HG03103 (cell line): ENCODE data around the gene CPT1A.

Experiments
- ATAC-seq: cut with Tn5 transposase; IDR thresholded peaks from one replicate; pipeline ENCODE4 v1.9.1; 2021; ENCODE audit warnings: low read depth; ENCODE audit not compliant: unreplicated experiment

The CPT1A gene

DNA sequence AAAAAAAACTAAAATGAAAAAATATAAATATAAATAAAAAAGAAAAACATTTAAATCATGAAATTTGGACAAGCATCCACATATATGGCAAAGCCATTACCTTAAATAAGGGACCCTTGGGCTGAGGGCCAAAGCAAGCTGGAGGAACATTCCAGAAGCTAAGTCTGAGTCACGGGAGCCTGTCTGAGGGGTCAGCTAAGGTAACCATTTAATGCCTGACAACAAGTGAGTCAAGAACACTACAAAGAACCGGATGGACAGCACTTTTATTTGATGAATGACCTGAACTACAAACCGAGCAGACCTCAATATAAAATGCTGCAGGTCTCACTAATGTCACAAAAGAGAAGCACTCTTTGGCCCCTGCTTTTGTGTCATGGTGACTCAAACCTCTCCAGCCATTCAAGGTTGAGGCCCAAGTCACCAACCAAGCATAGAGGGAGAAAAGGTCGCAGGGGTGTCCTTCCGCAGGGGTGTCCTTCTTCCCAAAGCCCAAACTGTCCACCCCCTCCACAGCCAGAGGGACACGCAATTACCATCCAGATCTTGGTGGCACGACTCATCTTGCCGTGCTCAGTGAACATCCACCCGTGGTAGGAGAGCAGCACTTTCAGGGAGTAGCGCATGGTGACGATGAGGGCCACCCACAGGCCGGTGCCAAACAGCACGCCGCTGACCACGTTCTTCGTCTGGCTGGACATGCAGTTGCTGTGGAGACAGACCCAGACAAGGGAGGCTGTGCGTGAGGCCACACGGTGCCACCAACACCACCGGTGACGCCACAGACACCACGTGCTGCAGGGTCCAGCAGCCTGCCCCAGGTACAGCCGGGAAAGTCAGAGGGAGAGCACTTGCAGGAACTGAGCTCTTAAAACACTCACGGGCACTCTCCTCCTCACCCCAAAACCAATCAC, 34.5 kb downstream of the CPT1A start:
- ATAC-seq: no peak

DNA sequence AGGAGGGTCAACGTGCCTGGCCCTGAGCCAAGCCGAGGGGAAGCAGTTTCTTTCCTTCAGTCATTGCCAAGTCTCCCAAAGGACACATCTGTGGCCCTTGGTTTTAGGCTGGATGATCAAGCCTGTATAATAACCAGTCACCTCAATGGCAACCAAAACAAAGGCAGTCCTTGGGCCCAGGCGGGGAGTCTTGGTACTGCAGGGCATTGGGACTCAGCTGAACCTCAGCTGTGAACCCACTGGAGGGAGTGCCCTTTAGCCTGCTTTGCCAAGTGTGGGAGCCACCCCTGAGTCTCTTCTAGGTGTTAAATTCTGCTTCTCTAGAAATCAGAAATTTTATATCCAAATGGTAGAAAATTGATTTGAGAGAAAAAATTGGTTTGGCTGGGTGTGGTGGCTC, 36.9 kb downstream of the CPT1A start:
- ATAC-seq: no peak

DNA sequence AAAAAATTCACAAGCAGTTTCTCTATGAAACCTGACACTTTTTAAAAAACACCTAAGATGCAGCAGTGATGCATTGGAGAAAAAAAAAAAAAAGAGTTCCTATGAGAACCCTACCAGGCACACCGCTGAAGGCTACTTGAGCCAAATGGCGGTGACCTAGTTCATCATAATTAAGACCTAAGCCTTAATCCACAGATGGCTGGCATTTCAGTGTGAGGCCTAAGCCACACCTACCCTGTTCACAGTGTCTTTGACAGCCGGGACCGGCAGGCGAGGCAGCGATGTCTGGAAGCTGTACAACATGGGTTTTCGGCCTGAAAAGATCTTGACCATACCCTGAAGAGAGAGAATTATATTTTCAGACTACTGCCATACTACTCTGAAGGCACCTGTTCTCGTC, 38.0 kb downstream of the CPT1A start:
- no peak for ATAC-seq

DNA sequence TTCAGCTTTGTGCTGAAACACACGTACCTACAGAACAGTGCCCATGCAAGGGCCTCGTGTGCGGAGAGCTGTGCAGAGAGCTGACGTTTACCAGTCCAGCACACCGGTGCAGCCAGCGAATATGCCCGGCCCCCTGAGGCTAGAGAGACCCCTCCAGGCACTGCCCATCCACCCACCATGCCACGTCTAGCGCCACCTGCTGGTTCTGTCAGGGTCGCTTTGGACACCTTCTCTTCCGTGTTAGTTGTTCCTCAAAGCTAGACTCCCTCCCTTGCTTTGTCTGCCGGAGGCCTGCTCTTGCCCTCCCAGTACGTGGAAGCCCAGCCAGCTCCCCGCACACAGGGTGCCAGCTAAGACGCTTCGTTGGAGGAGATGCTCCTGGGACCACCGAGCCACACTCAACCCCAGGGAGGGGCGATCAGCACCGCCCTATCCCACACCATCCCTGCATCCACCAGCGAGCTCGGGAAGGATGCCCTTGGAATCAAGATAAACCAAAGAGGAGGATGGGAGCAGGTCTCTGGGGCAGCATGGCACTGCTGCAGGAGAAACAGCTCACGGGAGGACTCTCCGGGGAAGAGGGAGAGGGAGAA, 43.4 kb downstream of the CPT1A start:
- no peak for ATAC-seq

DNA sequence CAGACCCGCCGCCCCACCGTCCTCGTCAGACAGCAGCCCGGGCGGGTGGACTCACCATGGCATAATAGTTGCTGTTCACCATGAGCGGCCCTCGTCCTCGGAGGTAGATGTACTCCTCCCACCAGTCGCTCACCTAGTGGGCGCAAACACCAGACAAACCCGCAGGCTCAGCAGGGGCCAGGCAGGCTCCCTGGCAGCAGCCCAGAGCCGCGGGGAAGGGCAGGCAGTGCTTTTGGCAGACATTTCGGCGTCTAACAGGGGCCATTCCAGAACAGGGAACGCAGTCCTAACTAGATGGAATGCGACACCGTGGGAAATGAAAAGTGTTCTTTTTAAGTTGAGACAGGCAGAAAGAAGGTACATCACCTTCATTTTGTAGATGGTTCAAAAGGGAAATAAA, 44.9 kb downstream of the CPT1A start:
- no peak for ATAC-seq

DNA sequence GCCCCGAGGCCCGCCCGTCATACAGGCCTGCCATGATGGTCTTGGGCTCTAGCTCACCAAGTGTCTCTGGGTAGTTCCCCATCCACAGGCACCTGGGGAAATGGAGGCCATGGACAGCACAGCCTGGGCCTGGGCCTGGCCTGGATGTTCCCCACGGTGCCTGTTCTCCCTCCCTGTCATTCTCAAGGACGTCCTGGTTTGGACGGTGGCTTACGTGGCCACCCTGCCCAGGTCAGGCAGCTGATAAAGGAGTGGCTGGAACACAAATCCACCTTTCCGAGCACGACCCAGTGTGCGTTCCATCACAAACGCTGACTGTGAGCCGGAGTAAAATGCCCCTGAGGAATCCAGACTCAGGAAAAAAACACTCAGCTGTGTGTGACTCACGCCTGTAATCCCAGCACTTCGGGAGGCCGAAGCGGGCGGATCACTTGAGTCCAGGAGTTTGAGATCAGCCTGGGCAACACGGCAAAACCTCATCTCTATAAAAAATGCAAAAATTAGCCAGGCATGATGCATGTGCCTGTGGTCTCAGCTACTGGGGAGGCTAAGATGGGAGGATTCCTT, 49.2 kb downstream of the CPT1A start:
- no peak for ATAC-seq

DNA sequence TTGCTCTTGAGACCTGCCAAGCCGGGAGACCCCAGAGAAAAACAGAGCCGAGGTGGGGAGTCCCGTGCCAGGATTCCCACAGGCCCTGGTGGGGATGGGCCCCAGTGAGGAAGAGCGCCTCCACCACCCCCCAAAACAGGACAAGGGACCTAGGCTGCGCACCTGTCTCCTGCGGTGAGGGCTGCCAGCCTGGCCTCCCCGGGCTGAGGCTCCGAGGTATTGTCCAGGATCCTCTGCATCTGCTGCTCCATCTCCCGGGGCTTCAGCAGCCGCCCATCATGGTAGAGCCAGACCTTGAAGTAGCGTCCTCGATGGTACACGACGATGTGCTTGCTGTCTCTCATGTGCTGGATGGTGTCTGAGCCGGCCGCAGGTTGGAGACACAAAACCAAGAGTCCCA, 57.1 kb downstream of the CPT1A start:
- no peak for ATAC-seq

DNA sequence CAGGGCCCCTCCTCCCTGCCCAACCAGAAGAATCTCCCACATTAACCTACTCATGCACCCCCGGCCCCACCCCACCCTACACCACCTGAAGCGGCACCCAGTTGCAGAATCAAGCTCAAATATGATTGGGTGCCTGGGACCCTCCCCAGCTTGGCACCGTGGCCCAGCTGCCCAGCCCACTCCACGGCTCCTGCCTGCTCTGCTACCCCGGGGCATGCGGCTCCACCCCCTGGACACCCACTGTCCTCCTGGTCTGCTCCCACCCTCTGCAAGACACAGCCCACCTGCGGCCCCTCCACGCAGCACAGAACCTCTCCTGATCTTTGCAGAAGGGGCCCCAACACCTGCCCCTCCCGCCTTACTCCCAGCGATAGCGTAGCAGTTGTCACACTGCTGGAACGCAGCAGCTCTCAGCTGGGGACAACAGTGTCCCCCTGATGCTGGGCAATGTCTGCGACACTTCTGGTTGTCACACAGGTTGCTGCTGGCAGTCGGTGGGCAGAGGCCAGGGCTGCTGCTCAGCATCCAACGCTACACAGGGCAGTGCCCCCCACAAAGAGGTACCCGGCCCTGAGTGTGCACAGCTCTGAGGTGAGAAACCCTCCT, 58.4 kb downstream of the CPT1A start:
- no peak for ATAC-seq

DNA sequence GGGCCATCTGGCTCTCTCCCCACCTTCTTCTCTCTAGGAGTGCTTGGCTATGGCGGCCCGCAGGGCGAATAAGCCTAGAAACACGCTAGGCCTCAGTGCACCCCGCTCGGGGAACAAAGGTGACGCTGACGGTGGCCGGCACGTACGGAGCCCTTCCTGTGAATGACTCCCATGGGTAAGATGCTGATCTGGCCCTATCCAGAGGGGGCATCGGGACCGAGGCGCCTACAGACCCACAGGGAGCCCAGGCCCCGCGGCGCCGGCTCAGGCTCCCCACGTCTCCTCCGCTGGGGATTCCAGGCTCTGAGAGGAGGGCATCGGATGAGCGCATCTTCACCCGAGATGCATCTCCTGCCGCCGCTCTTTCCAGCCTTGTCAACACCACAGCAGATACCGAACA, 59.0 kb downstream of the CPT1A start:
- ATAC-seq: no peak

DNA sequence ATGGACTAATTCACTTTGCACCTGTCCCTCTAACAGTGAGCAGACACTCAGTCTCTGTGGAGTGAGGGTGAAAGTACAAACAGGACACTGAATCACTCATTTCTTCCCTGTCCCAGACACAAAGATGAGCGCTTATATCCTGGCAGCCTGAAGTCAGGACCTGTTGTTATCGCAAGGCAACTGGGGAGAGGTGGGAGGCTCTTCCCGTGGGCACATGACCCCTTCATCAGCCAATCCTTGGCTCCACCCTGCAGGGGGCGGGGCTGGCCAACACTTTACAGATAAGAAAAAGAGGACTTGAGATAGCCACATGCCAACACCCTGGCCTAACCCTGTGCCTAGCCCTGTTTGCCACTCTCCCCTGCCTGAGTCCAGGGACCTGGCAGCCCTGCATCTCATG, 60.9 kb downstream of the CPT1A start:
- no peak for ATAC-seq

DNA sequence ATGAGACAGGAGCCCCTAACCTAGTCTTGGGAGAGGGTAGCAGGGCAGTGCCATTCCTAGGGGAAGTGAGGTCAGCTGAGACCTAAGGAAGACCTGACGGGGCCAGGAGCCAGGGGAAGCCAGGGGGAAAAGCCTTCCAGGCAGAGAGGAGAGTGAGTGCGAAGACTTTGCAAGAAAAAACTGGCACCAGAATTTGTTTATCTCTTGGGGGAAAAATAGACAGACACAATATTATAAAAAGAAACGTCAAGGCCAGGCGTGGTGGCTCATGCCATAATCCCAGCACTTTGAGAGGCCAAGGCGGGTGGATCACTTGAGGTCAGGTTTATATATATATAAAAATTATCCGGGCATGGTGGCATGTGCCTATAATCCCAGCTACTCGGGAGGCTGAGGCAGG, 63.5 kb downstream of the CPT1A start:
- no peak for ATAC-seq

DNA sequence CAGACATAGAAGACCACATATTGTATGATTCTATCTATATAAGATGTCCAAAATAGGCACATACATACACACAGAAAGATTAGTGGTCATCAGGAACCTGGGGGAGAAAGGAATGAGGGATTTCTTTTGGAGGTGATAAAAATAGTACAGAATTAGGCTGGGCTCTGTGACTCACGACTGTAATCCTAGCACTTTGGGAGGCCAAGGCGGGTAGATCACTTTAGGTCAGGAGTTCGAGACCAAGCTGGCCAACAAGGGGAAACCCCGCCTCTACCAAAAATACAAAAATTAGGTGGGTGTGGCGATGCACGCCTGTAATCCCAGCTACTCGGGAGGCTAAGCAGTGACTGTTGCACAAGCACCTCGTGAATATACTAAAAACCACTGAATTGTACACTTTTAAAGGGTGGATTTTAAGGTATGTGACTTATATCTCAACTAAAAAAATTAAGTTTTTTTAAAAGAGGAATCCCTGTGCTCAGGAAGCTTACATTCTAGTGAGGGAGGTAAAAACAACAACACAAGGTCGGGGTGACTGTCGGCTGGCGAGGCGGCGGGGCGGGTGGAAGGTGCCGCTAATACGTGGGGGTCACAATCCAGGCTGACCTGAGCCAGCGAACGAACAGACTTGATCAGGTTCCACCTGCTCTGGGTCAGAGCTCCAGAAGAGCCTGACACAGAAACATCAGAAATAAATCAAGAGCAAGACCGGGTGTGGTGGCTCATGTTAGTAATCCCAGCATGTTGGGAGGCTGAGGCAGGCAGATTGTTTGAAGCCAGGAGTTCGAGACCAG, 65.1 kb downstream of the CPT1A start:
- ATAC-seq: no peak

DNA sequence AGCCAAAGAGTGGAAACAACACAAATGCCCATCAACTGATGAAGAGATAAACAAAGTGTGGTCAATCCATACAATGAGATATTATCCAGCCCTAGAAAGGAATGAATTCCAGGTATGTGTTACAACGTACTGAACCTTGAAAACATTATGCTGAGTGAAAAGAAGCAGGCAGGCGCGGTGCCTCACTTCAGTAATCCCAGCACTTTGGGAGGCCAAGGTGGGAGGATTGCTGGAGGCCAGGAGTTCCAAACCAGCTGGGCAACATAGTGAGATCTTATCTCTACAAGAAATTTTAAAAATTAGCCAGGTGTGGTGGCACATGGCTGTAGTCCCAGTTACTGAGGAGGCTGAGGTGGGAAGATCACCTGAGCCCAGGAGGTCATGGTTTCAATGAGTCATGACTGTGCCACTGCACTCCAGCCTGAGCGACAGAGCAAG, 65.7 kb downstream of the CPT1A start:
- ATAC-seq: no peak

DNA sequence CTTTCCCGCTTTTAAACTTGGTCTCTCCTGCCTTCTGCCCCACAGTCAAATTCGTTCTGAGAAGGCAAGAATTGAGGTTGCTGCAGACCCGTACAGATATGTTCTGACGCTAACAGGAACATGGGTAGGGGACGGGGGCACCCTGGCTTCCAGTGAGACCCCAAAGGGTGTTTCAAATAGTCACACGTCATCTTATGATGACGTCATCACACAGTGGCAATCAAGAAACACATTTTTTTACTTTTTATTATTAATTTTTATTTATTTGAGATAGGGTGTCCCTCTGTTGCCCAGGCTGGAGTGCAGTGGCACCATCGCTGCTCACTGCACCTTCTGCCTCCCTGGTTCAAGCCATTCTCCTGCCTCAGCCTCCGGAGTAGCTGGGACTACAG, 67.5 kb downstream of the CPT1A start:
- ATAC-seq: no peak

DNA sequence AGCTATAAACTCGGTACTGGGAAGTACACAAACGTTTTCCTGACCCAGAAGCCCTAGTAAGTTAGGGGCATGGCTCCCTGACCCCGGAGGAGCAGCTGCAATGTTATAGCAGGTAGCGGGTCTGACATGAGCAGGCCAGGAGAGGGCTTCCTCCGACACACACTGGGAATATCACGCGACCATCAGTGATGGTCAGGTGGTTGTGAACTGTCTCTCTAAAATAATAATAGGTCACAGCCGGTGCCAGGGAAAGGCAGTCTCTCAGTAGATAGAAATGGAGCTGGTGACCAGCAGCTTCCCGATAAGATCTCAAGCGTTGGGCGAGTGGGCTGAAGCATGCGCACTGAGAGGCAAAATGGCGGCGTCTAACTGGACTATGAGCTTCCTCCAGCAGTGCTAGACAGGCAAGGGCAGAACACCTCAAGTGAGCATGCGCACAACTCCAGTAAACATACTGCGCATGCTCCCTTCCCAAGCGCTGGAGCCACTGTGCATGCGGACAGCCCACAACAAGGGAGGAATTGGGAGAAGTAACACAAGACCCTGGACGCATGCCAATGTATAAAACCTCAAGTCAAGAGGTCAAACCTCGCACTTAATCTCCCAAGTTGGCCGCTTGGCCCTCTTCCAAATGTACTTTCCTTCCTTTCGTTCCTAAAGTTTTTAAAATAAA, 68.1 kb downstream of the CPT1A start:
- ATAC-seq: no peak

DNA sequence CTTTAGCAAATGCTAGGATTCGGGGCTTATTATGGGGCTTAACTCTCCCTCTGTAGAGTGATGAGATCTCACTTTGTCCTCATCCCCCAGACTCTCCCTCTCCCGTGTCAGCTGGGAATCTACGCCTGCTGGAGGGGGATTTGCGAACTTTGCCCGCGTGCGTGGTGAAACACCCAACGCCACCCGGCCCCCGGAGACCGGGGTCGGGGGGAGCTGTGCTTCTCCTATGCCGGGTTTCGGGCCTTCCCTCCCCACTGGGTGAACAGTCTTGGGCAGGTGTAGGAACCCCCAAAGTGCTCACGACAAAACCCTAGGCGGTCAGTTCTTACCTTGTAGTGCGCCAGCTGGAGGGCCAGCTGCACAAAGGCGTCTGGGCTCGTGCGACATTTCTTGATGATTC, 68.8 kb downstream of the CPT1A start:
- no peak for ATAC-seq

DNA sequence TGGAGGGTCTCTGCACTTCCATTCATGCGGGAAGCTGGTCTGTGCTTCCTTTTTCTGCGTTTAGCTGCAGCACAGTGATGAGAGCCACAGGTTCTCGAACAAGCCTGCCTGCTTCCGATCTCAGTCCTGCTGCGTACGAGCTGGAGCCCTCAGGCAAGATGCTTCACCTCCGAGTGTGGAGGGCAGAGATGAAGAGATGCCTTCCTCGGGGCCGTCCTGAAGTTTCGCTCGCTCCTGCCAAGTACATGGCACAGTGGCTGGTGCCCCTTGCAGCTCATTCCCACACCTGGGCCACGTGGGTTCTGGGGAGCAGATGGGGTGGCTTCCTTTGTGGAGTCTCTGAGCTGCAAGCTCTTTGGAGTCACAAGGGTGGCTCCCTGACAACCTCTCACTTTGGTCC, 70.9 kb downstream of the CPT1A start:
- no peak for ATAC-seq

DNA sequence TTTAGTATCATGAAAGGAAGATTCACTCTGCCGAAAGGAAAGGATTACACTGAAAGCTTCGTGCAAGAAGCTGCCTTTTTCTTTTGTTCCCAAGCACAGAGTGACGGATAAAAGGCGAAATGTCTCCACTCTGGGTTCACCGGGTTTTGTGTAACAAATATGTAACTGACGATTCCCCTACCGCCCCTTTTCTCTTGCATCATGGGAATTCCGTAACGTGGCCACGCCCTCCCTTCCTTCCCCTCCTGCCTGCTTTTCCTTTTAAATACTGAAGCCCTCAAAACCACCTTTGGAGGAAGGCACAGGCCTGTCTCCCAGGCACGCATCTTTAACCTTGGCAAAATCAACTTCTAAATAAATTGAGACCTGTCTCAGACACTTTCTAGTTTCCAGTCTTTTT, 74.0 kb downstream of the CPT1A start:
- ATAC-seq: no peak

DNA sequence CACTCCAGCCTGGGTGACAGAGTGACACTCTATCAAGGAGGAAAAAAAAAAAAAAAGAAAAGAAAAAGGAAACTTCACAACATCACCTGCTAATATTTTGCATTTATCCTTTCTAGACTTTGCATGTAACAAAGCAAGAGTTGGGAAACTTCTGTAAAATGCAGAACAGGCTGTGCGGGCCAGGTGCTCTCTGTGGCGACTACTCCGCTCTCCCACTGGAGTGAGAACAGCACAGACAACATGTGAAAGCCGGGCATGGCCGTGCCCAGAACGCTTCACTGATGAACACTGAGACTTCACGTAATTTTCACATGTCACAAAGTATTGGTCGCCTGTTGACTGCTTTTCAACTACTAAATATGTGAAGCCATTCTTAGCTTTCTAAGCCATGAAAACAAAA, 74.9 kb downstream of the CPT1A start:
- no peak for ATAC-seq

DNA sequence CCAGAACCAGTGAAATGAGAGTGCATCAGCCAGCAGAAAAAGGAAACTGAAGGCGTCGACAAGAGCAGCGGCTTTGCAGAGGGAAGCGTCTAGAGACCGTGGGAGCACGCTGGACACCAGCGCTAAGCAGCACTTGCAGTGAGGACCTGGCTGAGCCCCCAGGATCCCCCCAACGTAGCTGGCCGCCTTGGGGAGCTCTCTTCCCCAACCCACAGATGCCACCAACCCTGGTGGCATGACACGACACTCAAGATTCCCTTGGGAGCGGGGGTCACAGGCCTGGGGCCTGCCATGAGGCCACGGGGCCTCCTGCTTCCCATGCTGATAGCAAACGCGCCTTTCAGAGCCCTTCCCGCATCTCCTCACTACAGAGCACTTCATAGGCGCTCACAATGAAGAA, 77.0 kb downstream of the CPT1A start:
- ATAC-seq: no peak
